HG02759 (cell line): ENCODE results near the gene TNKS1BP1.

Source experiments
- ATAC-seq: cut with Tn5 transposase; IDR thresholded peaks from one replicate; pipeline ENCODE4 v1.9.1; 2021; ENCODE audit warnings: mild to moderate bottlenecking, moderate library complexity; ENCODE audit not compliant: unreplicated experiment

TNKS1BP1 gene

GRCh38 chr11:57313071-57313787 is 11.5 kb downstream of the TNKS1BP1 start:
- ATAC-seq, result no peak

- ATAC-seq, result no peak
Measured at GRCh38 chr11:57312511-57313021, 12.2 kb downstream of the TNKS1BP1 start.

DNA sequence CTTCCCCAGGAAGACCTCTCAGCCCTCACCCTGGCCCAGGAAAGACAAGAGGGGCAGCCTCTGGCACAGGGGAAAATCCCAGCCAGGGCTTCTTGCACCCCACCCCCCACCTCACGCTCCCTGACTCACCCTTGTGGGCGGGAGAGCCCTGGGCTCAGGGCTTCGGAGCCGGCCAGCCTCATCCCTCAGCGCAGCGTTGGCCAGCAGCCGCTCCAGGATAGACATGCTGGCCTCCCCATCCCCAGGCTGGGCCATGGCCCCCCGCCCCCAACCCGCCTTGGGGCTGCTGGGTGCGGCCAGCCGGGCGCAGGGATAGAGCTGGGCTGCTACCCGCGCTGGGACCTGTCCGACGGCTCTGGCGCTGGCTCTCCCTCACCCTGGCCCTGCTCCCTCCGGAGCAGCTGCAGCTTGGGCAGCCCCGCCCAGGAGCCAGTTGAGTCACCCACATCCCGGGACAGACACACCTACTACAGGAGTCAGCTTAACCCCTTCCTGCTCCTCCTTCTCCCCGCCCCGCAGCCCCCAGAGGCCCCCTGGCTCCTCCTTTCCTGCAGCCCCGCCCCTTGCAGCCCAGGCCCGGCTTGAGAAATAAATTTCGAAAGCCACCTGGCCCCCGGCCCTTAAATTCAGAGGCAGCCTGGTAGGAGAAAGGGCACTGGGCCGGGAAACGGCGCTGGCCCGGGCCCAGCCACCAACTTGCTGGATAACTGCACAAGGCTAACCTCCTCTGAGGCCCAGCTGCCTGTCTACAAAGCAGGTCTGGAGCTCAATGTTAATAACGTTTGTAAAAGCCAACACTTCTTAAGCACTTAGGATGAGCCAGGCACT is 13.4 kb downstream of the TNKS1BP1 start:
- peak; percentile 98 for ATAC-seq

GRCh38 chr11:57310630-57311086 is 14.1 kb downstream of the TNKS1BP1 start:
- no peak for ATAC-seq

- no peak for ATAC-seq
Measured at GRCh38 chr11:57310091-57310490, 14.7 kb downstream of the TNKS1BP1 start.

DNA sequence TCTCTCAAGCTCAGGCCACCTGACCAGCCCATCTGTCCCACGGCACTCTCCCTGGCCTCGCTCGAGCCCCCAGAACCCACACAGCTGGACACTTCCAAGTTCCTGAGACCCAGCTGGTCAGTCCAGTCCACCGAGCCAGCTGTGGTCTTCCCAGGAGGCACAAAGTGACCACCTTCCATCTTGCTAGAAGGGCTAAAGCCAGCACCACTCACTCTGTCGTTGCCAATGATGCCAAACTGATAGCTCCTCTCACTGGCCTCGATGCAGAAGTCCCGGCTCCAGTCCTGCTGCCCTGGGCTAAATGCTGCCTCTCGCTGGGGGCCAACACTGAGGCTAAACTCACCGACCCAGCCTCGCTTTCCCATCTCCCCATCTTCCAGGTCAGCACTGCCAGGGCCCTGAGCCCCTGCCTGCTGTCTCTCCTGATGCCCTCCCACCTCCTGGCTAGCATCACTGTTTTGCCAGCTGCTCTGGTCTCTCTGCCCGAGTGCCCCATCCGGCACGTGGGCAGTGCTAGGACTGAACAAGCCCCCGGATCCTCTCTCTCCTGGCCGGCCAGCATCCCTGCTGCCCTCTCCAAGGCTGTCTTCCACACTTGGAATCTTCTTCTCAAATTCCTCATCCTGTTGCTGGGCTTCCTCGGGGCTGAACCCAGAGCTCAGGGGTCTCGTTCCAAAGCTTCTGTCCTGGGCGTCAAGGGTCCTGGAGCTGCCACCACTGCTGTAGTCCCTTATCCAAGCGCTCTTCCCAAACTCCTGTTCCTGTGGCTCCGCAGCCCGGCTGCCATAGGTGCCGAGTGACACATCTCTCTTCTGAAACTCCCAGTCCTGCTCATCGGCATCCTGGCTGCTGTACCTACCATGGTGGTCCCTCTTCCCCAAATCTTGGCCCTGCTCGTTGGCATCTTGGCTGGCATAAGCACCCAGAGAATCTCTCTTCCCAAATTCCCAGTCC is 15.4 kb downstream of the TNKS1BP1 start:
- no peak for ATAC-seq

DNA sequence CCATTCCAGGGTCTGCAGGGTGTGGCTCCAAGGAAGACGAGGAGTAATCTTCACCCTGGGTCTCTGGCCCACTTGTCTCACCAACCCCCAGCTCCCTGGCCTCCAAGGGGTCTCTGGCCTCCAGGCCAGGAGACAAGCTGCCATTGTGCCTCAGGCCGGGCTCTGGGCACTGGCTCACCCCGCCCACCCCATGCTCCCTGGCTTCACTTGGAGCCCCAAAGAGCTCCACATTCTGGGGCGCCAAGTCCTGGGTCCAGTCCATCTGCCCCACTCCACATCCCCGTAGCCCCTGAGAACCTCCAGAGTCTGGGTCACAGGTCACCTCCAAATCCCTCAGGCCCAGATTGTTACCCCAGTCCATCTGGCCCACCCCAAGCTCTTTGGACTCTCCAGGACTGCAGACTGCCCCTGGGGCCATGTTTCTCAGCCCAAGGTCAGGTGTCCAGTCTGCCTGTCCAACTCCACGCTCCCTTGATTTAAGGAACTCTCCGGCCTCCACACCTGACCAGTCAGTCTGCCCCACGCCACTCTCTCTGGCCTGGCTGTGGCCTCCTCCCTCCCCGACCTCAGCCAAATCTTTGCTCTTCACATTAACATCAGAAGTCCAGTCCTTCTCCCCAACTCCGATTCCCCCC is 16.2 kb downstream of the TNKS1BP1 start:
- no peak for ATAC-seq

DNA sequence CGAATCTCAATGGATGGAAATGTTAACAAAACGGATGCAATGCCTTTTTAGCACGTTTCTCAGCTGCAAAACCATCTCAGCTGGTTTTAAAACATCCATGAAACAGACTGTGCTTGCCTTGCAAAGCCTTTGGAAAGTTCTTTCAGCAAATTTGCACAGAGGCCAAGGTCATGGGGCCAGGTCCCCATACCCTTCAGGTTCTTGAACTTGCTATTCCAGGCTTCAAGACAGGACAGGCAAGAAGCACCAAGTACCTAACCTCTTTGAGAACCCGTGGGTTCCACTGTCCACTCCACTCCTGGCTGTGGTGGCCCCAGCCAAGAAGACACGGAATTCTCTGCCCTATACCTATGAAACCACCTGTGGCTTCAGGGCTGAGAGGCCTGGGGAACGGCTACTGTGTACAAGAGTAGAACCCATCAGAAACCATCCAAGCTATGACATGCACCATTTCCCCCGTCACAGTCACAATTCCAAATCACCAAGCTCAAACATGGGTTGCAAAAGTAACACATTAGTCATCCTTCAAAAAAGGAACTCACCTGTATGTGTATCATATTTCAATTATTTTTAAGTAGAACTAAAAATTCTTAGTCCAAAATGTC is 17.0 kb downstream of the TNKS1BP1 start:
- no peak for ATAC-seq

DNA sequence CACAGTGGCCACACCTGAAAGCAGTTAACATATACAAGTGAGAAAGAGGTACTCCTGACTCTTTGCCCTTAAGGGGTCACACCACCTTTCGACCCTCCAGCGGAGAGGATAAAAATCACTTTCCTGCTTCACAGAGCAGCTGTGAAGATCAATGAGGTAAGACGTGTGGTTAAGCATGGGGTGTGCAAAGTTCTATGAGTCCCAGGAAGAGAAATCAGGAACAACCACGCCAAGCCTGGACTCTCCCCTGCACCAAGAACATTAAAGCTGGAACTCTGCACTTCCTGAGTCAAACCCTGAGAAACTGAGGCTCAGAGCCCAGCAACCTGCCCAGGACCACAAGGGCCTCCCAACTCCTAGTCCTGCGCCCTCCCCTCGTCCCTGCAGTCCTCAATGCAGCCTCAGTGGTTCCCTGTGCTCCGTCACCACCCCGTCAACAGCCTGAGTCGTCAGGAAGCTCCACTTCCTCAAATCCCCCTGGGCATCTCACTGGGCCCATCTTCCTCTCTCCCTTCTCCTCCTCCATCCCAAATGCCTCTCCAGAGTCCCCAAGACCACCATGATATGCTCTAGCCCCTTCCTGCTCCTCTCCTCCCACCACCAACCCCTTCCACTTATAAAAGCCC is 17.7 kb downstream of the TNKS1BP1 start:
- no peak for ATAC-seq

- ATAC-seq, result no peak
Measured at GRCh38 chr11:57306161-57306876, 18.4 kb downstream of the TNKS1BP1 start.

DNA sequence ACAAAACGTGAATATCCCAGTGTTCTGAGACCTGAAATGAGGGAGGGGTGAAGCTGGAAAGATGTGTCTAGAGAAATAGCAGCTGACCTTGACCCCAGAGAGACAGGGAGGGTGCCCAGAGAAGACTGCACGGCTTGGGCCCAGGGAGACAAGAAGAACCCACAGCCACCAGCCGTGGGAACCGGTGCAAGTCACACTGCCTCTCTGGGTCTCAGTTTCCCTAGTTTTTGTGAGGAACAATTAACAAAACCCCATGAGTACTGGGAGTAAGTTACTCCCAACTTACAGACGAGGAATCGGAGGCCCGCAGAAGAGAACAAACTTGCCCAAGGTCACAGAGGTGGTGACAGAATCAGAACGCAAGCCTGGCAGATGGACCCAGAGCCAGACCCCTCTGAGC is 19.2 kb downstream of the TNKS1BP1 start:
- no peak for ATAC-seq

- no peak for ATAC-seq
Measured at GRCh38 chr11:57303990-57304579, 20.7 kb downstream of the TNKS1BP1 start.

DNA sequence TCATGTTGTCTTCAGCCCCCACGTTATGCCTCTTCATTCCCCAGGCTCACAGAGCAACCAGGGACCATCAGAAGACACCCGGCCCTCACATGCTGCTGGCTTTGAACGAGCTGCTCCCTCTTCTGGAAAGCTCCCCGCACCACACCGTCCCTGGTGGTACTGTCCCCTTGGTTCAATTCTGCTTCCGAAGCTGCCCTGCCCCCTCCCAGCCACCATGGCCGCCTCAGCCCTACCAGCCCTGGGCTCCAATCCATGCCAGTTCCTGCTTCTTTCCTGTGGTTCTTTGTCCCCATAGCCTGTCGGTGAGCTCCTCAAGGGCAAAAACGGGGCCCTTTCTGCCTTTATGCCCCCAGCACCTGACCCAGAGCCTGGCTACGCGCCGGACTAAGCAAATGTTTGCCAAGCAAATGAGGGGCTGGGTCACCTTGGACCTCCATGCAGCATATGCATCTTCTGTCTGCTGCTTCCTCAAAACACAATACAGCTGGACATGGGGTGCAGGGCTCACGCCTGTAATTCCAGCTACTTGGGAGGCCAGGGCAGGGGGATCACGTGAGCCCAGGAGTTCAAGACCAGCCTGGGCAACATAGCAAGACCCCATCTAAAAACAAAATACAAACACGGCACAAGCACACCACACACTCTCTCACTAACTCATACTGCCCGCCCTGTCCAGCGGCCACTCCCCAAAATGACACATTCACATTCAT is 21.3 kb downstream of the TNKS1BP1 start:
- ATAC-seq, result no peak

DNA sequence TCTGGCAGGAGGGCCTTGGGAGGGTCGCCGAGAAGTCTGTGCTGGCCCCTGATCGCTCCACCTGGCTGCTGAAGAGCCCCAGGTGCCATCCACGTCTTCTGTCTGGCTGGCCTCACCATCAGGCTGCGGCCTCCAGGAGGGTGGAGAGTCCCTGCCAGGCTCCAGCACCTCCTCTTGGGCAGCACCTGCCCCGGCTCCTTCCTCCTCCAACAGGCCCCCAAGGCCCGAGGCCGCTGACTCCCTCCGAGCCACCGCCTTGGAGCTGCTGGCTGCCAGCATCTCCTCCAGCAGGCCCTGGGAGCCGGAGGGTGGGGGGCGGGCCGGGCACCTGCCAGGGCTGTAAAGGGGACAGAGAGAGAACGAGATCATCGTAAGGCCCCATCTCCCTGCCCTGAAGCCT is 22.3 kb downstream of the TNKS1BP1 start:
- ATAC-seq, result no peak

DNA sequence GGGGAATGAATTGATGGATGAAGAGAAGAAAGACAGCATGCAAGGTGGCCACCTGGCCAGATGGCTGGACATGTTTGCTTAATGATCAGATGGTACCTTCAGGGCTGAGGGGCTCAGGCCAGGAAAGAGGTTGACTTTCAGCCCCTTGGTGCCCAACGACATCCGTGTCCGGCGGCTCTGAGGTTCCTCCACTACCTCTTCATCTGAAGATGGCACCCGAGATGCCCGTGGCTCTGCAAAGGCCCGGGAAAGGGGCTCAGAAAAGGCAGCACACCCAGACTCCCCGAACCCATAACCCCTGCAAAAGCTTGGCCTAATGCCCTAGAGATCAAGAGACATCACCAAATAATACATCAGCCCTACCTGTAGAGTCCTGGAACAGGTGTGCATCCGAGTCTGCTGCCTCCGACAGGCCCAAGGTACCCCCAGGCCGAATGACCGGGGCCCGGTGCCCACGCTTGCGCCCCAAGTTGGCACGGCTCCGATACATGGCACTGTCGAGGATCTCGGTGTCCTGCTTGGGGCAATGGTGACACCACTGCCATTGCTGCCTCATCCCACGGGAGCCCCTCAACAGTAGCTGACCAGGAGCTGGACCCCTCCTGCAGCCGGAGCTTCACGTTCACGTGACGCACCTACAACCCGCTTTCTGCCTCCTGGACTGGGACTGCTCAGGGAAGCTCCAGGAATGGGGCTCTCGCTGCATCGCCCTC is 22.9 kb downstream of the TNKS1BP1 start:
- ATAC-seq, result no peak

DNA sequence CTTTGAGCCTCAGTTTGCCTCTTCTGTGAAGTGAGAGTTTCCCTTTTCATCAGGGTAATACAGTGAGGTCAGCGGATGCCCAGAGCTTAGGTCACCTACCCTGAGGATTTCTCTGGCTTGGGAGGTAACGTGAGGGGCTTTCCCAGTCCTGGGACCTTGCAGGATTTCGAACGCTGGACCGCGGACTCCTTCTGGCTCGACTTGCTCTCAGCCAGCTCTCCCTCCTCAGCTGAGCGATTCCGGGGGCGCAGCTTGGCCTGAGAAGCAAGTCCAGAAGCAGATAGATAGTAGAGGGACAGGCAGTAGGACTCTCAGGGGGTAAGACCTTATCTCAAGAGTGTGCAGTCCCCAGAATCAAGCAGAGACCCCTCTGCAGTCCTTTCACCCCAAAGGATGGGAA is 24.0 kb downstream of the TNKS1BP1 start:
- ATAC-seq, result no peak

DNA sequence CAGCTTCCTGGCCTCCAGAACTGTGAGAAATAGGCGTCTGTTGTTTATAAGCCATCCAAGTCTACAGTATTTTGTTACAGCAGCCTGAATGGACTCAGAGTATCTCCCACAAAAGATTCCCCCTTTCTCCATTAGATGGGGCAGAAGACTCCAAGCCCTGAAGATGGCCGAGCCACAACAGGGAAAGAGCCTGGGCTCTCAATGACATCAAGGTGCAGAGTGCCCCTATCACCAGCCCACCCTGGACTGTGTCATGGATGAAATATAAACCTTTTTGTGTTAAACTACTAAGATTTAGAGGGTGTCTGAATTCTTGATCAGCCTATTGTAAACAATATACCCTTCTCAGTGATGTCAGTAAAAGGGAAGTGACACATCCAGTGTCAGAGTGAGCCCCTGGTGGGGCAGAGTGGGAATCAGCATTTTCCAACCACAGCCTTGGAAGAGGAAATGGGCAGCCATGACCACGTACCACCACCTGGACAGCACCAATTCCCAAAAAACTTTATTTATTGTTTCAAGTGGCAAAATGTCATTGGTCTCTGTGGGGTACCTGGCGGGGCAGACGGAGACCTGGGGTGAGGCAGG is 25.5 kb downstream of the TNKS1BP1 start:
- no peak for ATAC-seq
